A673 (cell line): ENCODE data around the gene IMPACT.

Experiments used
- CTCF ChIP-seq: fragments of 300-800, 200-600 bp; sonication (generic); conservative IDR thresholded peaks from 2 replicates; pipeline ENCODE4 v1.5.1; 2017; ENCODE audit warnings: low read depth, mild to moderate bottlenecking, antibody characterized with exemption, low read length, moderate library complexity, mixed read lengths
- EZH2 ChIP-seq: fragments of 200-600 bp; sonication (generic); IDR thresholded peaks from 2 replicates; pipeline ENCODE4 v1.6.1; 2017; ENCODE audit warnings: borderline replicate concordance, low read depth, mild to moderate bottlenecking, mixed read lengths, antibody characterized with exemption, low read length; ENCODE audit not compliant: poor library complexity, severe bottlenecking

DNA sequence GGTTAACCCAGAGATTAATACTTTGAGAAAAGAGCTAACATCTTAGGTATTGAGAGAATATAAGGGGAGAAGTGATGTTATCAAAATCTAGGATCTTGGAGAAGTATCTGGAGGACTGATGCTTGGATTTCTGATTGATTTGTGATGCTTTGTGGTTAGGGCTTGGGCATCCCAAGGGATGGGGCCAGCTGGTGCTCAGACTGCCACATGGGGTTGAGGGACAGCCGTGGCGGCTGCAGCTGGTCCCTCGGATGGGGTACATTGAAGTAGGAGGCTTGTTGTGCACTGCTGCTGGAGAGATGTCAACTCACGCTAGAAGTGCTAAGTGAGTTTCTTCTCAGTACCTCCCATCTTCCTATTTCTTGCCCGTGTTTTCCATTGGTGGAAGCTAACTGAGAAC, 56.4 kb downstream of the IMPACT start:
- no peak for TF ChIP-seq CTCF
- no peak for TF ChIP-seq EZH2
